Muscle layer of colon (tissue), 2 donors: ENCODE data around the gene KRTAP21-3.

Experiments
- H3K27ac ChIP-seq: one replicate; pipeline ENCODE4 v1.7.0; 2013; ENCODE audit warnings: low read depth, mild to moderate bottlenecking, low read length, moderate library complexity
- H3K27me3 ChIP-seq, 2 donors: one replicate each; pipeline ENCODE4 v1.7.0; 2013; ENCODE audit warnings: low read length in 2 of 2, mild to moderate bottlenecking in 2 of 2; ENCODE audit not compliant: insufficient read depth in 2 of 2, control insufficient read depth in 1 of 2
- H3K36me3 ChIP-seq: one replicate; pipeline ENCODE4 v1.7.0; 2013; ENCODE audit warnings: mild to moderate bottlenecking, low read length; ENCODE audit not compliant: insufficient read depth
- H3K4me1 ChIP-seq: one replicate; pipeline ENCODE4 v1.7.0; 2013; ENCODE audit warnings: mild to moderate bottlenecking, low read length; ENCODE audit not compliant: insufficient read depth
- H3K4me3 ChIP-seq, 2 donors: one replicate each; pipeline ENCODE4 v1.7.0; 2013; ENCODE audit warnings: low read length in 2 of 2, low read depth in 1 of 2, mild to moderate bottlenecking in 1 of 2, moderate library complexity in 1 of 2
- H3K9ac ChIP-seq: one replicate; pipeline ENCODE4 v1.7.0; 2013; ENCODE audit warnings: low read length
- H3K9me3 ChIP-seq: one replicate; pipeline ENCODE4 v1.7.0; 2013; ENCODE audit warnings: mild to moderate bottlenecking, low read length
- donor health status: abdominal sarcoma.
- donor health status: Adenocarcinoma of cecum.

Gene KRTAP21-3

DNA sequence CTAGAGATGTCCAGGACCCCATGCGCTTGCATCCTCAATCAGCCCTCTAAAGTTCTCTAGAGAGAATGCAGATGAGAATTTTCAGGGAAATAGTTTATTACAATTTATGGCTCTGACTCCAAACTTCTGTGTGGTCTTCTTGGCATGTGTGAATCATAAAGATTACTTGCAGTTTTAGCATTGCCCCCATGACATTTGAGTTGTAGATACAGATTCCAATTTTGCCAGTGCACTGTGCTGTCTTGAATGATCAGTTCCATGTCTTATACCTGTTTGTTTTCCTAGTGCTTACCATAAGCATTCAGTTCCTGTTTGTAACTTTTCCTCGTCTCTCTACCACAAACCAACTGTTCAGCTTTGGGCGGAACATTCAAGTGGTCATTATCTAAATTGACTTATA is 4.8 kb downstream of the KRTAP21-3 start:
- Histone ChIP-seq H3K27me3 (no peaks in the 10 kb centered on the region), H3K36me3 (no peaks in the 10 kb centered on the region), H3K9ac (no peak overlapping the region), H3K27ac (no peak overlapping the region), H3K4me1 (no peaks in the 10 kb centered on the region), H3K4me3 (no peak overlapping the region), H3K9me3 (no peaks in the 10 kb centered on the region)

DNA sequence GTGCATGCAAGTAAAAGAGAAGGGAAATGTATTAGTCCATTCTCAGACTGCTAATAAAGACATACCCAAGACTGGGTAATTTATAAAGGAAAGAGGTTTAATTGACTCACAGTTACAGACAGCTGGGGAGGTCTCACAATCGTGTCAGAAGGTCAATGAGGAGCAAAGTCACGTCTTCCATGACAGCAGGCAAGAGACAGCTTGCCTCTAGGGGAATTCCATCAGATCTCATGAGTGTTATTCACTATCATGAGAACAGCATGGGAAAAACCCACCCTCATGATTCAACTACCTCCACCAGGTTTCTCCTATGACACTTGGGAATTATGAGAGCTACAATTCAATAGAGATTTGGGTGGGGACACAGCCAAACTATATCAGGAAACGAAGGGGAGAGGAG is 8.1 kb downstream of the KRTAP21-3 start:
- H3K9me3 ChIP-seq: no peaks in the 10 kb centered on the region
- no peaks in the 10 kb centered on the region for H3K27me3 ChIP-seq
- H3K36me3 ChIP-seq: no peaks in the 10 kb centered on the region
- H3K4me3 ChIP-seq: no peak overlapping the region
- no peak overlapping the region for H3K9ac ChIP-seq
- H3K27ac ChIP-seq: no peak overlapping the region
- H3K4me1 ChIP-seq: no peaks in the 10 kb centered on the region

DNA sequence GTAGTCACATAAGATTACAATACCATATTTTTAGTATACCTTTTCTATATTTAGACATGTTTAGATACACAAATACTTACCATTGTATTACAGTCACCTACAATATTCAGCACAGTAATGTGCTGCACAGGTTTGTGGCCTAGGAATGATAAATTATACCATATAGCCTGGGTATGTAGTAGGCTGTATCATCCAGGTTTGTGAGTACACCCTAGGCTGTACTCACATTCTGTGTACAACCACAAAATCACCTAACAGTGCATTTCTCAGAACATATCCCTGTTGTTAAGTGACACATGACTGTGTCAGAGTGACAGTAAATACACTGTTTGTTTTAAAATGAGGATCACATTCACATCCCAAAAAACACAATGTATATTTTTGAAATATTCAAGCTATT is 11.2 kb downstream of the KRTAP21-3 start:
- Histone ChIP-seq H3K4me3 (no peak overlapping the region), H3K27me3 (no peaks in the 10 kb centered on the region), H3K4me1 (no peaks in the 10 kb centered on the region), H3K9ac (no peak overlapping the region), H3K9me3 (no peaks in the 10 kb centered on the region), H3K36me3 (no peaks in the 10 kb centered on the region), H3K27ac (no peak overlapping the region)

DNA sequence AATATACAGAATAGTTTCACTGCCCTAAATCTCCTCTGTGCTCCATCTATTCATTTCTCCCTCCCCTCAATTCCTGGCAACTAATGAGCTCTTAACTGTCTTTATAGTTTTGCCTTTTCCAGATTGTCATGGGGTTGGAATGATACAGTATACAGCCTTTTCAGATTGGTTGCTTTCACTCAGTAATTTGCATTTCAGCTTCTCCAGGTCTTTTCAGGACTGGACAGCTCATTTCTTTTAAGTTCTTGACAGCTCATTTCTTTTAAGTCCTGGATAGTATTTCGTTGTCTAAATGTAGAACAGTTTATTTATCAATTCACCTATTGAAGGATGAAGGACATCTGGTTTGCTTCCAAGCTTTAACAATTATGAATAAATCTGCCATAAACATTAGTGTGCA is 22.6 kb downstream of the KRTAP21-3 start:
- H3K36me3 ChIP-seq: no peaks in the 10 kb centered on the region
- no peaks in the 10 kb centered on the region for H3K9me3 ChIP-seq
- no peak overlapping the region for H3K4me3 ChIP-seq
- H3K27me3 ChIP-seq: no peaks in the 10 kb centered on the region
- H3K9ac ChIP-seq: no peak overlapping the region
- no peak overlapping the region for H3K27ac ChIP-seq
- H3K4me1 ChIP-seq: no peaks in the 10 kb centered on the region

DNA sequence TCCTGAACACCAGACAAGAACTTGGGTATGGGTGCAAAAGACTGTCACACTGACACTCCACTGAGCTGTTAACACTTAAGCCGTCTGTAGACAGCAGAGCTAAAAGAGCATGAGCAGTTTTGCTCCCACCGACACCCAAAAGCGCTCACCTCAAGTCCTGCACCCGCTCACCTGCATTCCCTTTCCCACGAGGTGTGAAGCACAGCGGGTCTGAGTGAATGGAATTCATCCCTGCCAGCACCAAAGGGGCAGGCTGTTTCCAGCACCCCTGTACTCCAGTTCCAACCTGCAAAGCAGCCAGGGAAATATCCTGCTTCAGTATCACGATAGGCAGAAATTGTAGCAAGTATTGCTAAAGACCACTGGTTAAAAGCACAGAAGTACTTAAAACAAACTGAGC is 28.8 kb downstream of the KRTAP21-3 start:
- Histone ChIP-seq H3K9ac (no peak overlapping the region), H3K36me3 (no peaks in the 10 kb centered on the region), H3K4me3 (no peak overlapping the region), H3K4me1 (no peaks in the 10 kb centered on the region), H3K27me3 (no peaks in the 10 kb centered on the region), H3K9me3 (no peaks in the 10 kb centered on the region), H3K27ac (no peak overlapping the region)

DNA sequence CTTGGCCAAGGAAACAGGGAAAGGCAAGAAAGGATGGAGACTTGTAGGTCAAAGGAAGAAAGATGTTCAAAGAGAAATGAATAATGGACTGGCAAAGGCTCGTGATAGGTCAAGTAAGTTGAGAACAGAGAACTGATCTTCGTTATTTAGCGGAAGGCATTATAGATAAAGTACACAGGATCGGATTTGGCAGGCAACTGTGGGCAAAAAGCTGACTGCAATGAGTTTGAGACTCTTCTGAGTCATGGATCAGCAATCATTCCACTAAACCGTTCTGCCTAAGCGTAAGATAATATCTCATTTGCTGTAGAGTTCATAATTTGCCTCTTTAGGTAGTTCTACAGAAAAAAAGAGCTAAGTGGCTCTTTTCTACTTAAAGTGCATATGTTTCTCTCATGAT is 34.1 kb downstream of the KRTAP21-3 start:
- Histone ChIP-seq H3K4me3 (no peak overlapping the region), H3K27ac (no peak overlapping the region), H3K9ac (no peak overlapping the region), H3K4me1 (no peaks in the 10 kb centered on the region), H3K36me3 (no peaks in the 10 kb centered on the region), H3K27me3 (no peaks in the 10 kb centered on the region), H3K9me3 (no peaks in the 10 kb centered on the region)

DNA sequence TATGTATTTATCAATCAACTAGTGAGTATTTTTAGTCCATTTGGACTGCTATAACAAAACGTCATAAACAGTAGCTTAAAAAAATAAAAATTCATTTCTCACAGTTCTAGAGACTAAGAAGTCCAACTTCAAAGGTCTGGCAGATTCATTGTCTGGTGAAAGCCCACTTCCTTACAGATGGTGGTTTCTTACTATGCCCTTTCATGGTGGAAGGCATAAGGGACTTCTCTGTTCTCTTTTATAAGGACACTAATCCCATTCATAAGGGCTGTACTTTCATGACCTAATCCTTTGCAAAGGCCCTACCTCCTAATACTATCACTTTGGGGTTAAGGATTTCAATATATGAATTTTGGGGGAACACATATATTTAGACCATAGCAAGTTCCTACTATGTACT is 38.0 kb downstream of the KRTAP21-3 start:
- Histone ChIP-seq H3K9me3 (no peaks in the 10 kb centered on the region), H3K27me3 (no peaks in the 10 kb centered on the region), H3K27ac (no peak overlapping the region), H3K4me3 (no peak overlapping the region), H3K4me1 (no peaks in the 10 kb centered on the region), H3K36me3 (no peaks in the 10 kb centered on the region), H3K9ac (no peak overlapping the region)

DNA sequence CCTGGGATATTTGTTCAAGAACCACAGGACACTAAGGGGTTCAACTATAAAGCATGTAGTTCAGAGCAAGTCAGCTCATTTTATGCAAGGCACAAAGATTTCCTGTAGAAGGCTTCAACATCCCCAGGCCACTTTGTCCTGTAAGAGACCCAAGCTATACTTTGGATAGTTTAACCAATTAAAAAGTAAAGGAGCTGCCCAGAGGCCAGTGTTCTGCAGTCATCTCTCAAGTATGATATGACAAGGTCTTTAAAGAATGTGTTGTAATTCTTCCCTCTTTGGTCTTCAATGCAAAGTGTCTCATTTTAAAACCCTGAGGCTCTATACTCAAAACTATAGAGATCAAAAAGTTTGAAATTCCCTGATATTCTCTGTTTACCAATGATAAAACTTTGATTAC is 41.8 kb downstream of the KRTAP21-3 start:
- Histone ChIP-seq H3K4me1 (no peaks in the 10 kb centered on the region), H3K27ac (no peak overlapping the region), H3K4me3 (no peak overlapping the region), H3K27me3 (no peaks in the 10 kb centered on the region), H3K9me3 (no peaks in the 10 kb centered on the region), H3K9ac (no peak overlapping the region), H3K36me3 (no peaks in the 10 kb centered on the region)

DNA sequence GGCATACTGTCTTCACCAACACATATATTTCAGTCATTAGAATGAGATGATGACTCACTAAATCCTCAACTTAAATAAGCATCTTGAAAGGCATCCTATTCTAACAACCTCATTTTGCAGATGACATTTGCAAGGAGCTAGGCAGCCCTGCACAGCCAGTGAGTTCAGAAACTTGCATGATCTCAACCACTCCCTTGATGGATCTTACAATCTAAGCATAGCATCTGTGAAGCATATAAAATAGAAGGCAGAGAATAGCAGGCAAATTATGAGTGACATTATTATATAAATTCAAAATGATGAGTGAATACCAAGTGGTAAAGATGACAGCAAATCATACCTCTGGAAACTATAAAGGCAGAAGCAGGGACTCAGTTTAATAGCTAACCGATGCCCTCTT is 44.3 kb downstream of the KRTAP21-3 start:
- Histone ChIP-seq H3K9me3 (no peaks in the 10 kb centered on the region), H3K27me3 (no peaks in the 10 kb centered on the region), H3K36me3 (no peaks in the 10 kb centered on the region), H3K27ac (no peak overlapping the region), H3K9ac (no peak overlapping the region), H3K4me1 (no peaks in the 10 kb centered on the region), H3K4me3 (no peak overlapping the region)

DNA sequence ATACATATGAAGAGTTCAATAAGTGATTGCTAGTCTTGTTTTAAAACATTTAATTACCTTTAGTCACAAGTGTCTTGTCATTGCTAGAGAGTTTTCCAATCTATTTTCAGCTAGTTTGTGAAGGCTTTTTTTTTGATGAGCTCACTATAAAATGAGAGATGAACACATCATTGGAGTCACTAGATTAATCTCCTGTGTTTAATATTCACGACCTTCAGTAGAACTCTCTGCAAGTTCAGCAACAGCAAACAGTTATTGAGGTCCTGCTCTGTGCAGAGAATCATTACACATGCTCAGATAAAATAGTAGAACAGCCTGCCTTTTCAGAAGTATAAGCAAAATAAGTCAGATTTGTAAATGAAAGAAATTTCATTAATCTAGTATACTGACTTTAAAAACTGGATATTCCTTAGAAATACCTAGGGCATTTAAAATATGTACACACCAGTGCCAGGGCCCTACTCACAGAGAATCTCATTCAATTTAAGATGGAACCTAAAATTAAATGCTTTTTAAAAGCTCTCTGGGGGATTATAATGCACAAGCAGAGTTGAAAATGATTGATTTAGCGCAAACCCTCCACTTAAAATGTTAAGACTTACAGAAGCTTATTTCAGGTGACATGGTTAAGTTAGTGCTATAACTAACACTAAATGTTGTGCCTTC is 45.5 kb downstream of the KRTAP21-3 start:
- Histone ChIP-seq H3K9me3 (no peaks in the 10 kb centered on the region), H3K4me3 (no peak overlapping the region), H3K27ac (no peak overlapping the region)

DNA sequence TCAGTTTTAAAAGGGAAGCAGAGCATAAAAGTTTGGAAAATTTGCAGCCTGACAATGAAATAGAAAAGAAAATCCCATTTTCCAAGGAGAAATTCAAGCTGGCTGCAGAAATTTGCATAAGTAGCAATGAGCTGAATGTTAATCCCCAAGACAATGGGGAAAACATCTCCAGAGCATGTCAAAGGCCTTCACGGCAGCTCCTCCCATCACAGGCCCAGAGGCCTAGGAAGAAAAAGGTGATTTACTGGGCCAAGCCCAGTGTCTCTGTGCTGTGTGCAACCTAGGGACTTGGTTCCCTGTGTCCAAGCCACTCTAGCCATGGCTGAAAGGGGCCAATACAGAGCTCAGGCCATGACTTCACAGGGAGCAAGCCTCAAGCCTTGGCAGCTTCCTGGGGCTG is 49.8 kb downstream of the KRTAP21-3 start:
- Histone ChIP-seq H3K36me3 (no peaks in the 10 kb centered on the region), H3K27ac (no peak overlapping the region), H3K9ac (no peak overlapping the region), H3K4me1 (no peaks in the 10 kb centered on the region), H3K27me3 (no peaks in the 10 kb centered on the region), H3K9me3 (no peaks in the 10 kb centered on the region), H3K4me3 (no peak overlapping the region)

More for the DNA sequence above, 45.5 kb downstream of the KRTAP21-3 start:
- Histone ChIP-seq H3K9ac (no peak overlapping the region), H3K27me3 (no peaks in the 10 kb centered on the region), H3K4me1 (no peaks in the 10 kb centered on the region), H3K36me3 (no peaks in the 10 kb centered on the region)
